Right forelimb (tissue), 1 donor: Measurements from ENCODE around the gene GSTT2.

Experiments used
- DNase-seq: peaks from one replicate; pipeline ENCODE4 v3.0.0-alpha.2; 2018

GSTT2 gene

GRCh38 chr22:24009227-24010017, 29.5 kb downstream of the GSTT2 start:
- no peak for DNase-seq

- no peak for DNase-seq
Observed at GRCh38 chr22:24010018-24010391, 30.1 kb downstream of the GSTT2 start.

DNA sequence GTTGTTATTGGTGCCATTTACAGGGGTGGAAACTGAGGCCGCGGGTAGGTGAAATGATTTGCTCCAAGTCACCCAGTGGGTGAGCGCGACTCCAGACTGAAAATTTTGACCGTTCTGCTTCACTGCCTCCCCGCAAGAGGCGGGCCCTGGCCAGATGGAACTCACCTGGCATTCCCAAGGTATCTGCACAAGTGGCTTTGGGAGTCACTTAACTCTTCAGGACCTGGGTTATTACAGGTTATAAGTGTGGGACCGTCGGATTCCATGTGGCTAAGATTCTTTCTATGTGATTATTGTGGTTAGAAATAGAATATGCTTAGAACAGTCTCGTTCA, 31.8 kb downstream of the GSTT2 start:
- no peak for DNase-seq

GRCh38 chr22:24016156-24016555, 36.2 kb downstream of the GSTT2 start:
- no peak for DNase-seq

DNA sequence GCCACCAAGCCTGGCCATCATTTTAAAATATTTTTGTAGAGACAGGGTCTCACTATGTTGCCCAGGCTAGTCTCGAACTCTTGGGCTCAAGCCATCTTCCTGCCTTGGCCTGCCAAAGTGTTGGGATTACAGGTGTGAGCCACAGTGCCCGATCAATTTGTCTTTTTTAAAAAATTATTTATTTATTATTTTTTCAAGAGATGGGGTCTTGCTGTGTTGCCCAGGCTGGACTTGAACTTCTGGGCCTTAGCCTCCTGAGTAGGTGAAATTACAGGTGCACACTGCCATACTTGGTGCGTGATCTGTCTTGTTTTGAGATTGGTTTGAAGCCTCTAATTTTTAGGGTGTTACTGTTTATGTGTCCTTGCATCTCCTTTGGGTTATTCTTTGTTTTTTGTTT, 41.4 kb downstream of the GSTT2 start:
- DNase-seq = no peak

DNA sequence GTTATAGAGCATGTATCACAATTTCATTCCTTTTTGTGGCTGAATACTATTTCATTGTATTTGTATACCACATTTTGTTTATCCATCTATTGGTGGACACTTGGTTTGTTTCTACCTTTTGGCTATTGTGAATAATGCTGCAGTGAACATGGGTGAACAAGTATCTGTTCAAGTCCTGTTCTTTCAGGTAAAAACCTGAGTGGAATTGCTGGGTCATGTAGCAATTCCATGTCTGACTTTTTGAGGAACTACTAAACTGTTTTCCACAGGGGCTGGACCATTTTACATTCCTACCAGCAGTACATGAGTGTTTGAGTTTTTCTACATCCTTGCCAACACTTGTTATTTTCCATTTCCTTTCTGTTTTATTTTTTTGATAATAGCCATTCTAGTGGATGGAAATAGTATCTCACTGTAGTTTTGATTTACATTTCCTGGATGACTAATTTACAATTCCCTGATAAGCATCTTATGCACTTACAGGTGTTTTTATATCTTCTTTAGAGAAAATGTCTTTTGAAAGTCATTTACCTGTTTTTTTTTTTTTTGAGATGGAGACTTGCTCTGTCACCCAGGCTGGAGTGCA, 43.4 kb downstream of the GSTT2 start:
- no peak for DNase-seq

DNA sequence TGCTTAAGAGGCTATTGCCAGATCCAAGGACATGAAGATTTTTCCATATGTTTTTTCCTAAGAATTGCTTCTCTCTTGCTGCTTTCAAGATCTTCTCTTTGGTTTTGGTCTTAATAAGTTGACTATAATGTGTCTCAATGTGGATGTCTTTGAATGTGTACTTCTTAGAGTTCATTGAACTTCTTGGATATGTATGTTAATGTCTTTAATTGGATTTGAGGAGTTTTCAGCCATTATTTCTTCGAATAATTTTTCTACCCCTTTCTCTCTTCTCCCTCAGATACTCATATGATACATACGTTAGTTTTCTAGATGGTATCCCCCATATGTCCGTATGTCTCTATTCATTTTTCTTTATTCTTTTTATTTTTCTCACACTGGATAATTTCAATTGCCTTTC, 44.4 kb downstream of the GSTT2 start:
- DNase-seq = no peak

GRCh38 chr22:24025475-24025874, 45.5 kb downstream of the GSTT2 start:
- no peak for DNase-seq

- DNase-seq = no peak
Observed at GRCh38 chr22:24026056-24026455, 46.1 kb downstream of the GSTT2 start.

GRCh38 chr22:24026733-24027132, 46.8 kb downstream of the GSTT2 start:
- no peak for DNase-seq

DNA sequence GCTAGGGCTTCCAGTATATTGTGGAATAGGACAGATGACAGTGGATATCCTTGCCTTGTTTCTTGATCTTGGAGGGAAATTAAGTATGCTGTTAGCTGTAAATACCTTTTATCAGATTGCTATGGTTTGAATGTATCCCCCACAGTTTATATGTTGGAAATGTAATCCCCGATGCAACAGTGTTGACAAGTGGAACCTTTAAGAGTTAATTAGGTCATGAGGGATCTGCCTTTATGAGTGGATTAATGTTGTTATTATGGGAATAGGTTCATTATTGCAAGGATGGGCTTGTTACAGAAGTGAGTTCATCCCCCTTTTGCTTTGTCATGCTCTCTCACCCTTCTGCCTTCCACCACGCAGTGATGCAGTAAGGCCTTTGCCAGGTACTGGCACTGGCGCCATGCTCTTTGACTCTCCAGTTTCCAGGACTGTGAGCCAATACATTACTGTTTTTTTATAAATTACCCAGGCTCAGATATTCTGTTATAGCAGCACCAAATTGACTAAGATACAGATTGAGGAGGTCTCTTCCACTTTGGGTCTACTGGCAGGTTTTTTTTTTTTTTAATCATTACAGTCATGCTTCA, 47.5 kb downstream of the GSTT2 start:
- no peak for DNase-seq

DNA sequence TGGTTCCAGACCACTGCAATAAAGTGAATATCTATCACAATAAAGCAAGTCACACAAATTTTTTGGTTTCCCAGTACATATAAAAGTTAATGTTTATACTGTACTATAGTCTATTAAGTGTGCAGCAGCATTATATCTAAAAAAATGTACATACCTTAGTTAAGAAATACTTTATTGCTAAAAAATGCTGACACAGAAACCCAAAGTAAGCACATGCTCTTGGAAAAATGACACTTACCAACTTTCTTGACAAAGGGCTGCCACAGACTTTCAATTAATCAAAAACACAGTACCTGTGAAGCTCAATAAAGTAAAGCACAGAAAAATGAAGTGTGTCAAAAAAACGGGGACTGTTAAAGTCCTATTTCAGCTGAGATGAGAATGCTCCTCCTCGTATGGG, 48.1 kb downstream of the GSTT2 start:
- no peak for DNase-seq

DNA sequence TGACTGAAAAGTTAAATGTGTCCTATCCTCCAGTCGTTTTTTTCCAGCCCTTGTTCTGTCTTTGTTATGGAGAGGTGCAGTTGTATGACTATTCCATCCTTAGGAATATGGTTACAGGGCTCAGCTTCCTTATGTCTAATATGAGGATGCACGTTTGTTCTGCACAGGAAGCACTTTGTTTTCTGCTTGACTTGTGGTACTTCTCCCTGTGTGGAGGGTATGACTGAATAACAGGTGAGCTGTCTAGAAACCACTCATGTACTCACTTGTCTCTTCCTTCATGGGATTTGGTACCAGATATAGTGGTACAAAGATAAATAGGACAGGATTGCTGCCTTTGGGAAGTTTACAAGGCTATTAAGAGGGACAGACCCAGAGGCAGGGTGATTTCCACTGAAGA, 48.6 kb downstream of the GSTT2 start:
- no peak for DNase-seq

GRCh38 chr22:24029304-24029703, 49.4 kb downstream of the GSTT2 start:
- no peak for DNase-seq

GRCh38 chr22:24030186-24030702, 50.3 kb downstream of the GSTT2 start:
- DNase-seq = no peak
